Globus pallidus (tissue), 1 donor: ENCODE data around the gene TSPAN4.

Source experiments
- DNase-seq: peaks from one replicate; pipeline ENCODE4 v3.0.0-alpha.2; 2015; ENCODE audit warnings: low spot score

Gene TSPAN4

DNA sequence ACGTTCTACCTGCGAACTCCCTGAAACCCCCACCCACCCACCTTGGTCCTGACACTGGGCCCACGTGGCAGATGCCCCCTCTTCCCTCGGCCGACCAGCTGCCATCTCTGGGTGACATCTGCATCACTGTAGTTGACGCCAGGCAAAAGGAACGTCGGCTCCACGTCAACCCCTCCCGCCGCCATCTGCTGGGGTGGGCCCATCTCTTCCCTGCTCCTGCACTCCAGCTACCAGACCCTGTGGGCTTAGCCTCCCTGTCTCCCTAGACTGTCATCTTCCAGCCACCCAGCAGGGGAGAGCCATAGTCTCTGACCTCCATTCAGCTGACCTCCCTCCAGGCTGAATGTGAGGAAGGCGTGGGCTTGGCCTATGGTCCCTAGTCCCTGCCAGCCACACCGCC, 46.6 kb downstream of the TSPAN4 start:
- no peak for DNase-seq

DNA sequence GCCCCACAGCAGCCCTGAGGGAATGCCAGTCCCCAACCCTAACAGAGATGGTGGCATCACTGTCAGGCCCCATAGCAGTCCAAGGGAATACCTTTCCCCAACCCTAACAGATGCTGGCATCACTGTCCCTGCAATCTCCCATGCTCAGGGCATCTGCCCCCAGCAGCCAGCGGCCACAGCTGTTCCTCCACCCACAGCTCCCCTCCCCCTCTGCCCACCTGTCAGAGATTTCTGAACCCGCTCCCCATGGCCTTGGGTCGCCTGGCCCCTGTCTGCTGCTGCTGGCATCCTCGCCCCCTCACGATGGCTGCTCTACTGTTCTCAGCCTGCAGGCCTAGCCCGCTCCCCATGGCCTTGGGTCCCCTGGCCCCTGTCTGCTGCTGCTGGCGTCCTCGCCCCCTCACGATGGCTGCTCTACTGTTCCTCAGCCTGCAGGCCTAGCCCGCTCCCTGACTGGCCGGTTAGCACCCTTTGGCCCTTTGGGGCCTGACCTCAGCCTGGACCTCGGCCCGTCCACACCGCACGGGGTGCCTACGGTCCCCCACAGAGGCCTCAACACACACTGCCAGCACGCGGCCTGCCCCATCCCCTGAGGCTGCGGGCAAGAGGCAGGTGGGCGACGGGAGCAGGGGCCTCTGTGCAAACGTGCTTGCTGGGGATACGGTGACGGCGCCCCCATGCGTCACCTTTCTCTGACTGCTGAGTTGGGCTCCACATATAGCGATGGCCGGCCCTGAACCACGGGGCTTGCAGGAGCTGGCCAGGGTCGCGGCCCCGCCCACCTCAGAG, 47.2 kb downstream of the TSPAN4 start:
- no peak for DNase-seq

DNA sequence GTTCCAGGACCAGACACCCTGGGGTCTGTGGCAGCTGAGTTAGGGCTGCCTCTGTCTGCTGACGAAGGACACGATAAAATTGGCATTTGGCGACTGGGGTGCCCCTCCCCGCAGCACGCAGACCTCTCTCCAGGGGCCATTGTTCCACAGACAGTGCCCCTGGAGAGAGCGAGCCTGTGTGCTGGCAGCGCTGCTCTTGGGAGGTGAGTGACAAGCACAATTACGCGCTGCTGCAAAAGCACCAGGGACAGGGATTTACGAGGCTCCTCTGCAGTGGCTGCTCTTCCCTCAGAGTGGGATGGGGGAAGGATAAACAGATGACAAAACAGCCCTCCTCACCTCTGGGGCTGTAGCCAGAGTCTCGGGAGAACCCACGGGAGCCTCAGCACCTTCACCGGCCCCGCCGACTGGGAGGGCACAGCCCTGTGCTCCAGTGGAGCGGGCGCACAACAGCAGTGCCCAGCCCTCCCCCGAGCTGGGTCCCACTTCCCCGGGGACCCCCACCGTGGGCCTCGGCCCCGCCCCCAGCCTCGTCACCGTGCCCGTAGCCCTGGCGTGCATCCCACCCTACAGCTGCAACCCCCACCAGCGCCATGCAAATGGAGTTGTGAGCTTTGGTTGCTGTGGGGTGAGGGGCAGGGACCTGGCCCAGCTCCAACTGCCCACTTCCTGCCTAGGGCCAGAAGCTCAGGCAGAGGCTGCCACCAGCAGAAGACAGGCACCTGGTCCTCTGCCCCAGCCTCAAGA, 48.3 kb downstream of the TSPAN4 start:
- DNase-seq, result no peak

DNA sequence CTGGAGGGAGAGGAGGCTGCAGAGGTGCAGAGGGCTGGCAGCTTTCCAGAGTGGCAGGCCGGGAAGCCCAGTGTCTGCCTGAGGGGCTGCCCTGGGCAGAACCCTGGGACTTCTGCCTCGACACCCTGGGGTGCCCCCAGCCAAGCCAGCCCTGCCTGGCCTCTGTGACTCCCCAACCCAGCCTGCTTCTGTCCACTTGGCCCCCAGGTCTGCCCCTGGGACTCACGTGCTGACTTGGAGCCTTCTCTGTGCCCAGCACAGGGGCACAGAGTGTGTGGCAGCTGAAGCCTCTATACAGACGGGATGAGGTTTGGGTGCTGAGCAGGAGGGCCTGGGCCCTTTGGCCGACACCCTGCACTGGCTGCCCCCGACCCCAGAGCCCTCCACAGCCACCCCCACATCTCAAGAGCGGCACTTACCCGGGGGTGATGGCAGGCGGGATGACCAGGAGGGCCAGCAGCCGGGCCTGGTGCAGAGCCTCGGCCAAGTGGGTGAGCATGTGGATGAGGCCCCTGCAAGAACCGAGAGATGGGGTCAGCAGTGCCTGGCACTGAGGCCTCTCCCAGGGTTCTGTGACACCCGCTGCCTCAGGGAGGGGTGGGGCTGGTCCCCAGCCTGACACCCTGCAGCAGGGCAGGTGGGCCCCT, 50.5 kb downstream of the TSPAN4 start:
- no peak for DNase-seq

DNA sequence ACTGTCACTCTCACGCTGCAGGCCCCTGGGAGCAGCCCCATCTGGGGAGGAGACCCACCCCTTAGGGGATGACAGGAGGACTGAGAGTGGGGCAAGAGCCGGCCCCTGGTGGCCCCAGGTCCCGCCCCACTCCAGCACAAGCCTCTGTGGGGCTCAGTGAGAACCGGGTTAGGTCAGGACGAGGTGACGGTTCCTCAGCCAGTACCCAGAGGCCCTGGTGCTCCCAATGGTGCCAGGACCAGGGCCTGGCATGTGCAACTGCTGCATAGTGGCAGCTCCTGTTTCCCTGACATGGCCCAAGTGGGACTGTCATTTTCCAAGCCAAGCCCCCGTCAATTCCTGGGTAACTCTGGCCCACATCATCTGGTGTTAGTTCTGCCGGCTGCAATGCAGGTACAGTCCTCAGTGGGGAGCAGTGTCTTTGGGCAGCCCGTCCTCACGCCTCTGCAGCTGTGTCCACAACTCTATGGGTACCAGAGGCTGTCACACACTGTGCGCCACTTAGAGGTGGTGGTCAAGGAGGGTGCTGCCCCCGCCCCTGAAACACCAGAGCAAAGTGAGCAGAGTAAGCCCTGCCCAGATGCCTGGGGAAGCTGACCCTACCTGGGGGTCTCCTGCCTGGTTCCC, 52.0 kb downstream of the TSPAN4 start:
- no peak for DNase-seq

DNA sequence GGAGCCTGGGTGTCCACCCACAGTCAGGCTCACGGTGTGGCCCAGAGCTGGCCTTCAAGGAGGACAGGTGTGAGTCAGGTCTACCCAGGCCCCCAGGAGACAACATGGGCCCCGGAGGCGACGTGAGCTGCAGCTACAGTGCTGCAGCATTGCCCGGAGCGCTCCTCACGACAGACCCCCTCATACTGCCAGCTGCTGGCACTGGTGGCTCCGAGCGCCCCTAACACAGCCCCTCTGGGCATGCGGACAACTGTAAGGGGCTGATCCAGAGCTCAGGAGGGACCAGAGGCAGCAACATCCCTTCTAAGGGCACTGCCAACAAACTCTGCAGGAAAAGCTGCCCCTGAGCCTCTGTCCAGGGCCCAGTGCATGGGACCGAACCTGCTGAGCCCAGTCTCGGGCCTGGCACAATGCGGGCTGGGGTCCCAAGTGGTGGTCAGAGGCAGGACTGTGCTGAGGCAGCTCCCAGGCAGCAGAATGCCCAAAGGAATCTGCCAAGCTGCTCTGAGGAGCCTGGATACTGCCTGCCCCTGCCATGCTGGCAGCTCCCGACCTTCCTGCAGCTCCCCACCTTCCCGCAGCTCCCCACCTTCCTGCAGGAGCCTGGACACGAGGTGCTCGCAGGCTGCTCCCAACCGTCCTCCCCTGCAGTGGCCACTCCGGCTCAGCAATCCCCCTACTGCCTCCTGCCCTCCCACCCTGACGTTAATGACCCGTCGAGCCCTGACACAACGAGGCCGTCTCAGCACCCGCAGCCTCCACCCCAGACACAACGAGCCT, 52.9 kb downstream of the TSPAN4 start:
- DNase-seq, result no peak

DNA sequence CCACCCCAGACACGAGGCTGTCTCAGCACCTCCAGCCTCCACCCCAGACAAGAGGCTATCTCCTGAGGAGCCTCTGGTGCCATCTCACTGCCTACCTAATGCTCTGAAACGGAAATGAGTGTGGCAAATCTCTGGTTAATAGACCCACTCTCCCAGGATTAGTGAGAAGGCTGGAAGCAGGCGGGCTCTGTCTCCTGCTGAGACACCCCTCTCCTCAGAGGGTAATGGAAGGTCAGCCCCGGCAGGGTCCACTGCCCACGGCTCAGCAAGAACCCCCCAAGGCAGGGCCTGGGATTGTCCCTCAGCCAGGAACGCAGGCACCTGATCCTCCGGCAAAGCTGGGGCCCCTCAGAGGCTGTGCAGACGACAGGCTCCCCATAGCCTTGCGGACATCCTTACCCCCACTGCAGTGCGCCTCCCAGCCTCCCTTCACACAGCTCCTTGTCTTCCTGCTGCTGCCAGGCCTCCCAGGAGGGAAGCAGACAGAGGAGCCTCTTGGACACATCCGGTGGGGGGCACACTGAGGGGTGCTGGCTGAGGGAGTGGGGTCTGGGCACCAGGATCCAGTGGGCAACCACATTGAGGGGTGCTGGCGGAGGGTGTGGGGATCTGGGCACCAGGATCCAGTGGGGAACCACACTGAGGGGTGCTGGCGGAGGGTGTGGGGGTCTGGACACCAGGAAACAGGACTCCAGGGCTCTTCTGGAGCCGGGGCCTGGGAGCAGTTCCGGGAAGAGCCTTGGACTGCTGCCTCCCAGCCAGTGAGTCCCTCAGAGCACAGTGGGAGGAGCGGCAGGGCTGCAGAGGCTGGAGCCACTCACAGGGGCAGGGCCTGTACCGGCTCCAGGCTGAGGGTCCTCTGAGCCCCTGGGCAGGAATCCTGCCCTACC, 54.8 kb downstream of the TSPAN4 start:
- no peak for DNase-seq

DNA sequence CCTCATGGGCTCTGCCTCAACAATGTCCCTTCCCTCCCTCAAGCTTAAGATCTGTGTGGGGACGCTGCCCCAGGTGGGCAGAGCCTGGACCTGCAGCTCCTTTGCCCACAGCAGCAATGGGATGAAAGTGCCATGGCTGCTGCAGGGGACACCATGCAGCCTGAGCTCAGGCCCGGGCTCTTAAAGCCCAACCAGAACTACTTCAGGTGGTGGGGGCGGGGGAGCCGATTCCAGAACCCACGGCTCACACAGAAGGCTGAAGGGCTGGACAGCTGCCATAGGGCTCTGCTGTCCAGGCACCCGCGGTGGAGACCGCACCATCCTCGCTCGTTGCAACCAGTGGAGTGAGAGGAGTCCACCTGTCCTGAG, 55.5 kb downstream of the TSPAN4 start:
- no peak for DNase-seq

DNA sequence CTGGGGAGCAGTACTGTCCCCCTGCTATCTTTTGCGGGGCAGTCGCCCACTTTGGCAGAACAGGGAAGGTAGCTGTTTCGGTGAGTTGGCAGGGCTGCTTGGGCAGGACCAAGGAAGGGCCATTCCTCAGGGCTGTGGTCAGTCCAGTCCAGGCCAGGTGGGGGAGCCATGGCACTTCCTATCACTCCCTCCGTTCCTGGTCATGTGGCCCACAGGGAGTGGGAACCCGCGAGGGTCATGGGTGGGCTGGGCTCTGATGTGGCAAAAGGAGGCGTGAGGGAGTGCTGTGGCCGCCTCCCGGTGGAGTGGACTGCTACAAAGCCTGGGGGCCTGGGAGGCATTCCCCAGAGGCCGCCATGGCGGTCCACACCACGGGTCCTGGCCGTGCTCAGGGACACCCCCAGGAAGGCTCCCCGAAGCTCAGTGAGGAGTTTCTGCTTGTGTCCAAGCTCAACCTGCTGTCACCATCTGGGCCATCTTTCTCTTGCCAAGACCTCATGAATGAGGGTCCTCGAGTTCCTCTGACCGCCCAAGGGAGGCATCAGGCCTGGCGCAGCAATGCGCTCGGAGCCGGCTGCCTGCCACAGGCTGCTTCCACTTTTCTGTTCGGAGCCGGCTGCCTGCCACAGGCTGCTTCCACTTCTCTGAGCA, 56.0 kb downstream of the TSPAN4 start:
- DNase-seq, result no peak

DNA sequence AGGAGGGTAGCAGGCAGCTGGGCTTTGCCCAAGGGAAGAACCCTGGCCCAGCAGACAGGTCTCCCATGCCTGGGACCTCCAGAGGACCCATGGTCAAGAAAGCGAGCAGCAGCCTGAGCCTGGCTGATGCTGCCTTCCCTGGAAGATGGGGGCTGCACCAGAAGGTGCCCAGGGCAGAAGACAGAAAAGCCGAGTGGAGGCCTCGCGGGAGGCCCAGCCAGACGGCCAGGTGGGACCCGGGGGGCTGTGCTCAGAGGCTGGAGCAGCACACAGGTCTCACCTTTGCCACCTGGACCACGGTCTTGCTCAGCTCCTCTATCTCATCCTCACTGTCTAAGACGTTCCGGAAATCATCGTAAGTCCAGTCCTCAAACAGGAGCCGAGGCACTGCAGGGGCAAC, 57.1 kb downstream of the TSPAN4 start:
- DNase-seq, result no peak

DNA sequence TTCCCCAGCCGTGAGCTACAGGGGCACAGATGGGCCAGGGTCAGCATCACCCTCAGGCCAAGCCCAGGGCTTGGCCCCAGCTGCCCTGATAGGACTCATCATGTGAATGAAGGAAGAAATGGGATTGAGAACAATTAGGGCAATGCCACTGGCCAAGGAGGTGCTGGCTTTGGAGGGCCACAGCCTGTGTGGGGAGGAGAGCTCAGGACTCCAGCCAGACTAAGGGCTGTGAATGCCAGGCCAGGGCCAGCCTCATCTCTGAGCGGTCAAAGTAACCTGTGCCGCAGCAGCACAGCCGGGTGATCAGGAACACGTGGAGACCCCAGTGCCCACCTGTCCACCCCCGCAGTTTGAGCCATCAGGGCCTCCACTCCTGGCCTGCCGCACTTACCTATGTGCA, 57.9 kb downstream of the TSPAN4 start:
- no peak for DNase-seq

DNA sequence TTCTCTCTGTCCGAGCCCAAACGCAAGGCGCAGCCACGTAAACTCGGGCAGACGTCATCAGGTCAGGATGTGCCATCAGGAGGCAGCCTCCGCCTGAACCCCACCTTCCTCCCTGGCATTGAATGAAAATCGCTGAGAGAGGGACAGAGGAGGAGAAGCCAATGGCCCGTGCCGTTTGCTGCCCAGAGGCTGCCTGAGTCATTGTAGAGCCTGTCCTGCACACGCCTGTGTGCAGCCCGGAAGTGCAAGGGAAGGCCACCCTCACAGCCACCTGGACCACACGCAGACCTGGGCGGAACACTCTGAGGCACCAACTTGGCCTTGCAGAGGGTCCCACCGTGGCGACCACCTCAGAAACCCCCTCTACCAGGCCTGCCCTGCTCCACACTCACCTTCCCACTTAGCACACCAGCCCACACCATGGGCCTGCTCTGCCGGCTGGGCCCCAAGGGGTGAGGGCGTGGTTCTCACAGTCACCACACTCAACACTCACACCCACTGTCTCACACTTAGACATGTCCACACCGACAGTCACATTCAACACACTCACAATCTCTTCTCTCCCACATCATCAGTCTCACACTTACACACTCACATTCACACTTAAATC, 58.9 kb downstream of the TSPAN4 start:
- DNase-seq, result no peak

DNA sequence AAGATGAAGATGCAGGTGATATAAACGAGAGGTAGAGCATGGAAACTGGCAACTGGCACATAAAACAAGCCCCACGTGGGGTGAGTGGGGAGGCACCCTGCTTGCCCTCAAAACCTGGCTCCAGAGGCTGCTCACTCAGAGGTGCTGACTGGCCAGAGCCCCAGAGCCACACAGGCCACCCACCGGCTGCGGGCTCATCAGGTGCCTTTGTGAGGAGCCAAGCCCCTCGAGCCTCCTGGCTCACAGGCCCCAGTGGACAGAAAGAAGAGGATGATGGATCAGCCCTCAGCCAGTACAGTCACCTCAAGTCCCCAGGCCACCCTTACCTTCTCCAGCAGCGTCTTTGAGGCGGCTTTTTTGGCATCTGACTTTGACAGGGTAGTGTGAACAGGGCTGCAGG, 61.7 kb downstream of the TSPAN4 start:
- DNase-seq, result no peak

DNA sequence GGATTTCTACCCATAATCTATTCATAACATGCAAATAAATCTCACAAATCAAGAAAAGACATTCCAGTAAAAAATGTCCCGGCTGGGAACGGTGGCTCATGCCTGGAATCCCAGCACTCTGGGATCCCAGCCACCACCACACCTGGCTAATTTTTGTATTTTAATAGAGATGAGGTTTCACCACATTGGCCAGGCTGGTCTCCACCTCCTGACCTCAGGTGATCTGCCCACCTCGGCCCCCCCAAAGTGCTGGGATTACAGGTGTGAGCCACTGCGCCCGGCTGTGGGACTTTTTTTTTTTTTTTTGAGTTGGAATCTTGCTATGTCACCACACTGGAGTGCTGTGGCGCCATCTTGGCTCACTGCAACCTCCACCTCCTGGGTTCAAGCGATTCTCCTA, 63.3 kb downstream of the TSPAN4 start:
- DNase-seq, result no peak

DNA sequence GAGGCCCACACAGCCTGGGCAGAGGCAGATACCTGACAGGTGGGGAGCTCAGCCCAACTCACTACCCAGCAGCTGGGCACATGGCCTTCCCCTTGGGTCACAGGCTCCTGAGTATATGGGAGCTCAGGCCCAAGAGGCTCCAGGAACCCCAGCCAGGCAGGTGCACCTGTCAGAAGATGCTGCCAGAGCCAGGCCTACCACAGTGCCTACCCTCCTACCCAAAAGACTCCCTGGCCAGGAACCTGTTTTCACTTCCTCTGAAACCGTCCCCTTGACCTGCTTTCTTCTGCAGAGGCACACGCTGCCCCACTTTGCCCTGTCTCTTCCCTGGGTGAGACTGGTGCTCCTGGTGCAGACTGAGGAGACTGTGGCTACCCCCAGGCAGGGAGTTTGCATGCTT, 65.0 kb downstream of the TSPAN4 start:
- no peak for DNase-seq

DNA sequence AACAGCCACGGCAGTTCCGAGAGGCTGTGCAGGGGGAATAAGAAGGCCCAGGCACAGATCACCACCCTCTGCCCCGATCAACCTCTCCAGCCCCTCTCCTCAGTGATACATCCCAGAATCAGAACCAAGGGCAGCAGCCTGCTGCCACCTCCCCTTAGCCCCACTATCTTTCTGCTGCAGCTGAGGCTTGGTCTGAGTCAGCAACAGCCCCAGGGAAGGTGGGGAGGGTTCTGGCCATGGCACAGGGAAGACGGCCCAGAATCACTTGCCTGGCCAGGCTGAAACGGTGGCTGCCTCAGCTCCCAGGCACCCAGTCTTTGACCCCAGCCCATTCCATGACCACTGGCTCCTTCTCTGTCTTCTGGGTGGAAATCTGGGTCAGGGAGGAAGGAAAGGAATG, 65.6 kb downstream of the TSPAN4 start:
- DNase-seq, result no peak

DNA sequence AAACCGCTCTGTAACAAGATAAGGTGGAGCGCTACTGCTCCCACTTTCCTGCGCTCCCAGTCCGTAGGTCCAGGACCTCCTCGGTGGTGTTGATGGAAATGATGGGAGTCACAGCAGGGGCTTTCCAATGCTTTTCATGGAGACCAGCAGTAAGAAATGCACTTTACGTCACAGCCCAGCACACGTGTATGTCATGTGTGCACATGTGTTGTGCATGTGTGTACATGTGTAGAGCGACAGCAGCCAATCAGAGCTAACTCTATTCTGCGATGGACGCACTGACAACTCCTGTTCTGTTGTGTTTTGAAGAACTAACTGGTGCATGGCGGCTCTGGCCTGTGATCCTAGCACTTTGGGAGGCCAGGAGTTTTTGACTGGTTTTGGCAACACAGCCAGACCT, 66.8 kb downstream of the TSPAN4 start:
- no peak for DNase-seq

DNA sequence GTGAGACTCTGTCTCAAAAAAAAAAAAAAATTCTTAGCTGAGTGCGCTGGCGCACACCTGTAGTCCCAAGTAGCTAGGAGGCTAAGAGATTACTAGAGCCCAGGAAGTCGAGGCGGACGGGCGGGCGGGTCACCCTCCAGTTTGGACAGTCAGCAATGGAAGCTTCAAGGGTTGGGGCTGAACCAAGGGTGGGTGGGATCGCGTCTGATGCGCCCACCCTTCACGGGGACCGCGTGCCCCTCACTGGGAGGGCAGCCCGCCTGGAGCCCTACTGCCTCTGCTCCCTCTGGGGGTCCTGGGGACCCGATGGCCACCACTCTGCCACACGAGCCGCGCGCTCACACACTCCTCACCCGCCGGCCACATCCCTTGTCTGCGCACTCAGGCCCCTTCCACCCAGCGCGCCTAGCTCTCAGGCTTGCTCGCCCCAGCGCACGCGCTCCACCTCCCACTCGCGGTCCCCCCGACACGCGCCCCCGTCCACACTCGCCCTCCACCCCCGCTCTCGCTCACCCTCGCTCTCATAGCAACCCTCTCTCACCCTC, 67.5 kb downstream of the TSPAN4 start:
- DNase-seq, result no peak

DNA sequence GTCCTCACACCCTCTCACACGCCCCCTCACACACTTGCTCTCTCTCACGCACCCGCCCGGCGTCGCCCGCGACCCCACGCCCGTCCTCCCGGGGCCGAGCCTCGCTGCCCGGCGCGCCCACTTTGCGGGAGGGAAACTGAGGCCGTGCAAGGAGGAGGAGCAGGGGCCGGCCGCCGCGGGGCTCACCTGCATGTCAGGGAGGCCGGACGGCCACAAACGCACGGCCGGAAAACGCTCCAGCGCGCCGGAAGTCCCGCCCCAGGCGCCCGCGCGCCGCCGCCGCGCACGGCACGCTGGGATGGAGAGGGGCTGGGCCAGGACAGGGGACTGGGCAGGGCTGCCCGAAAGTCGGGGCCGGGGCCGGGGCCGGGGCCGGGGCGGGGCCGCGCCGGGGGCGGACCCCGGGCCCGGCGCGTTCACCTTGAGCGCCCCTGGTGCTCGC, 68.0 kb downstream of the TSPAN4 start, which contains the start of gene CHID1:
Gene CHID1 (minus strand): TSS at position 222 of the 442 bp plus-strand sequence. CDS start 5,994 bp downstream, outside the sequence.
- peak; percentile 76 for DNase-seq
